MCF 10A (cell line): ENCODE data around the gene TLCD1. TPM values are rescaled to one million over a fixed set of nuclear protein-coding genes. Genes with fewer than 3 reads are reported as not detected.

Experiments used
- Bru-seq: library from RNA; stranded (reverse); fragments of 400-500 nt; gene quantifications from one replicate; lab custom pipeline; 2021; lab: Mats Ljungman, UMichigan
- BruChase-seq, 2 experiments: library from RNA; stranded (reverse); fragments of 400-500 nt; gene quantifications; one replicate each; lab custom pipeline; 2021; lab: Mats Ljungman, UMichigan
- BruUV-seq: library from RNA; stranded (reverse); fragments of 400-500 nt; replicated peaks from 2 replicates; lab custom pipeline; 2021; lab: Mats Ljungman, UMichigan
- CTCF ChIA-PET: fragments of 300-600 bp; sonication (Branson Sonifier 250); formaldehyde crosslinking; extraction: SDS; loops from one replicate; lab custom pipeline; 2021; ENCODE audit warnings: antibody characterized with exemption, inconsistent platforms; lab: Yijun Ruan, JAX
- POLR2A ChIA-PET: fragments of 300-600, 350-650 bp; sonication (Branson Sonifier 250); formaldehyde crosslinking; extraction: SDS; loops from one replicate; lab custom pipeline; 2020; ENCODE audit warnings: antibody characterized with exemption, inconsistent platforms; lab: Yijun Ruan, JAX
- DNase-seq: peaks from one replicate; pipeline ENCODE4 v3.0.0-alpha.2; 2018; ENCODE audit not compliant: unreplicated experiment
- H3K27ac Mint-ChIP-seq: one replicate; pipeline ENCODE4 v1.8.0; 2022; ENCODE audit warnings: mild to moderate bottlenecking, low read depth, mixed read lengths; ENCODE audit not compliant: unreplicated experiment
- H3K27me3 Mint-ChIP-seq: one replicate; pipeline ENCODE4 v1.8.0; 2022; ENCODE audit warnings: mixed read lengths; ENCODE audit not compliant: insufficient read depth, unreplicated experiment
- H3K36me3 Mint-ChIP-seq: one replicate; pipeline ENCODE4 v1.8.0; 2022; ENCODE audit warnings: mild to moderate bottlenecking, moderate library complexity, mixed read lengths; ENCODE audit not compliant: insufficient read depth, unreplicated experiment
- H3K4me1 Mint-ChIP-seq: one replicate; pipeline ENCODE4 v1.8.0; 2022; ENCODE audit warnings: mixed read lengths; ENCODE audit not compliant: insufficient read depth, unreplicated experiment
- H3K4me3 Mint-ChIP-seq: one replicate; pipeline ENCODE4 v1.8.0; 2022; ENCODE audit warnings: mild to moderate bottlenecking, moderate library complexity, mixed read lengths; ENCODE audit not compliant: unreplicated experiment
- H3K9me3 Mint-ChIP-seq: one replicate; pipeline ENCODE4 v1.8.0; 2022; ENCODE audit warnings: mixed read lengths; ENCODE audit not compliant: unreplicated experiment
- CTCF ChIP-seq: fragments of 200-600 bp; IDR thresholded peaks from one replicate; pipeline ENCODE4 v1.8.0; 2022; ENCODE audit warnings: antibody characterized with exemption, mild to moderate bottlenecking; ENCODE audit not compliant: unreplicated experiment
- intact Hi-C: fragments of 100-400 bp; cut with micrococcal nuclease; formaldehyde crosslinking; loops from 2 replicates; pipeline ENCODE4 v1.14.1; 2022
- long read RNA-seq: library from polyadenylated mRNA; stranded (forward); transcript quantifications from one replicate; pipeline ENCODE4 v2.0.0, GENCODE V29; 2022
- total RNA-seq: library from RNA; stranded (reverse); gene quantifications from 2 replicates; pipeline ENCODE4 v1.2.3, GENCODE V29; 2022

TLCD1 gene
- total RNA-seq: 13.4 and 18.7 TPM in 2 replicates
- Bru-seq, nascent RNA: percentile 40 among the genes with signal in this experiment
- BruChase-seq, experiment 1, labeled RNA remaining after a 6-hour chase: percentile 48 among the genes with signal in this experiment
- BruChase-seq, experiment 2, labeled RNA remaining after a 2-hour chase: percentile 40 among the genes with signal in this experiment
- long read RNA-seq, transcript TLCD1-201 (4 exons, 1,017 nt): major isoform, 16 of 25 reads
- long read RNA-seq, partial matches to known transcripts: 0 of 25 reads
- long read RNA-seq, other reads (novel, unspliced or antisense): 9 of 25 reads

DNA sequence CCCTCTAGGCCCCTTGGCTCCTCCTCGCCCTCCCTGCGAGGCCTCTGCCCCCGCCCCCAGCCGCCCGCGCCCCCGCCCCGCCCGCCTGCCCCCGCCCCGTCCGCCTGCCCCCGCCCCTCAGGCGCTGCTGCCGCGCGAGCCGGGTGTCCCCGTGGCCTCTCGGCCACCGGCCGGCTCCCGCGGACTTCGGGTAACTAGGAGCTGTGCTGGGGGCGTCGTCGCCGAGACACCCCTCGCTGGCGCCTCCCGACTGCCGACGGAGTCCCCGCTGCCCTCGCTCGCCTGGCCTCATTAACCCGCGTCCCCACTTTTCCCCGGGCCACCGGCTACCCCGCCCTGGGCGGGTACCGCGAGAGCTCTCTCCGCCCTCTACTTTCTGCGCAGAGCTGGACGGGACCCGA, at the start of gene TLCD1:
Gene TLCD1 (minus strand): TSS at position 8 of the 401 bp plus-strand sequence. CDS start 136 bp downstream, outside the sequence.
- CTCF ChIA-PET: interaction anchor here (0.5 to 9.2 kb wide), 27 partner anchors 9 to 905 kb away, joined by 3 to 365 read pairs (median 6); partner anchors contain the start of genes FLOT2 and TRAF4
- intact Hi-C loops: loop anchor here (1.0 to 2.0 kb wide), 3 partner anchors 153 to 226 kb away; partner anchors contain the start of gene DHRS13
- Mint-ChIP-seq H3K27ac (peak within 1 kb of the TSS; percentile 99), H3K9me3 (no peaks in the 10 kb centered on the region), H3K4me3 (peak within 1 kb of the TSS; percentile 91), H3K4me1 (peaks cover 27% of the 10 kb centered on the region), H3K36me3 (peaks cover 59% of the 10 kb centered on the region), H3K27me3 (no peaks in the 10 kb centered on the region)
- TF ChIP-seq CTCF: no peak
- peak; percentile 67 for DNase-seq
- BruUV-seq: no TSS peak
- POLR2A ChIA-PET: interaction anchor here (0.7 to 18.0 kb wide), 25 partner anchors 11 to 866 kb away, joined by 3 to 1135 read pairs (median 7); partner anchors contain the start of genes BLTP2, DHRS13, FAM222B and FLOT2

- Mint-ChIP-seq H3K36me3 (peaks cover 58% of the 10 kb centered on the region), H3K4me3 (no peak overlapping the region), H3K4me1 (peaks cover 27% of the 10 kb centered on the region), H3K9me3 (no peaks in the 10 kb centered on the region), H3K27me3 (no peaks in the 10 kb centered on the region), H3K27ac (no peak overlapping the region)
- DNase-seq: no peak
- TF ChIP-seq CTCF: no peak
- POLR2A ChIA-PET: interaction anchor here (0.7 to 4.5 kb wide), 6 partner anchors 9 to 175 kb away, joined by 3 to 33 read pairs (median 4); no protein-coding TSS in a partner anchor
- no TSS peak for BruUV-seq
- CTCF ChIA-PET: interaction anchor here (1.6 to 3.5 kb wide), 2 partner anchors 10 to 21 kb away, joined by 7 to 35 read pairs; no protein-coding TSS in a partner anchor
- intact Hi-C loops: no loop called here
Measured at GRCh38 chr17:28774206-28774605, 48.2 kb upstream of the TLCD1 start.

DNA sequence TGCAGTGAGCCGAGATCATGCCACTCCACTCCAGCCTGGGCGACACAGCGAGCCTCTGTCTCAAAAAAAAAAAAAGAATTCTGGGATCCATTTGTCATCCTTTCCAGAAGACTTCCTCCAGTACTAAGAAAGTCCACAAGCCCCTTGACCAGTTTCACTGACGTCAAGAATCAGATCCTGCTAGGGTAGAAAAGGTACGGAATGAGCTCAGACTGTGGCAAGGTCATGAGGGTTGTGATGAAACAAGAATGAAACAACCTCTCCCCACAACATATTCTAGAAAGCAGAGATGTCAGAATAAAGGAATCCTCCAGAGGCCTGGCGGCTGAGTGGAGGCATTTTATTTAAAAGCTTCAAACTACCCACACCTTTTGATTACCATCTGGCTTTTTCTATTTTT, 47.7 kb upstream of the TLCD1 start:
- no TSS peak for BruUV-seq
- no peaks in the 10 kb centered on the region for H3K9me3 Mint-ChIP-seq

More for the DNA sequence above, 47.7 kb upstream of the TLCD1 start:
- no peak for DNase-seq
- ChIA-PET POLR2A (interaction anchor here (0.8 to 4.5 kb wide), 4 partner anchors 9 to 36 kb away, joined by 3 to 33 read pairs (median 4); no protein-coding TSS in a partner anchor), CTCF (interaction anchor here (1.6 to 3.5 kb wide), 2 partner anchors 10 to 21 kb away, joined by 7 to 35 read pairs; no protein-coding TSS in a partner anchor)
- no peak overlapping the region for H3K4me3 Mint-ChIP-seq
- no peak for TF ChIP-seq CTCF
- no peak overlapping the region for H3K27ac Mint-ChIP-seq
- H3K36me3 Mint-ChIP-seq: peaks cover 58% of the 10 kb centered on the region
- intact Hi-C loops: no loop called here
- H3K4me1 Mint-ChIP-seq: peaks cover 27% of the 10 kb centered on the region
- no peaks in the 10 kb centered on the region for H3K27me3 Mint-ChIP-seq
